HG03175 (cell line): ENCODE results near the gene JPH3.
"Not testable (repeated sequence)": the region's sequence is repeated elsewhere in the genome, so short reads cannot be mapped to it uniquely, and the experiment has no call there.

Experiments
- ATAC-seq: cut with Tn5 transposase; IDR thresholded peaks from one replicate; pipeline ENCODE4 v1.9.1; 2021; ENCODE audit warnings: mild to moderate bottlenecking, moderate library complexity; ENCODE audit not compliant: unreplicated experiment

The JPH3 gene

GRCh38 chr16:87677830-87678229 lies 75.5 kb downstream of the JPH3 start:
- no peak for ATAC-seq

GRCh38 chr16:87678618-87679017 lies 76.3 kb downstream of the JPH3 start:
- ATAC-seq, result no peak

GRCh38 chr16:87679593-87680271 lies 77.4 kb downstream of the JPH3 start:
- ATAC-seq, result no peak

- ATAC-seq, result no peak
Observed at GRCh38 chr16:87680272-87680644, 78.0 kb downstream of the JPH3 start.

GRCh38 chr16:87681051-87681602 lies 78.8 kb downstream of the JPH3 start:
- ATAC-seq, result not testable (repeated sequence)

- no peak for ATAC-seq
Observed at GRCh38 chr16:87681981-87682570, 79.8 kb downstream of the JPH3 start.

- ATAC-seq, result no peak
Observed at GRCh38 chr16:87682852-87683399, 80.6 kb downstream of the JPH3 start.

- no peak for ATAC-seq
Observed at GRCh38 chr16:87684106-87684677, 81.9 kb downstream of the JPH3 start.

- ATAC-seq, result no peak
Observed at GRCh38 chr16:87684711-87685404, 82.5 kb downstream of the JPH3 start.

- ATAC-seq, result no peak
Observed at GRCh38 chr16:87685405-87685755, 83.1 kb downstream of the JPH3 start.

GRCh38 chr16:87685766-87686165 lies 83.5 kb downstream of the JPH3 start:
- ATAC-seq, result no peak

GRCh38 chr16:87686697-87687096 lies 84.4 kb downstream of the JPH3 start:
- no peak for ATAC-seq

- ATAC-seq, result no peak
Observed at GRCh38 chr16:87687126-87687910, 85.0 kb downstream of the JPH3 start.

GRCh38 chr16:87687998-87688529 lies 85.8 kb downstream of the JPH3 start:
- ATAC-seq, result no peak

GRCh38 chr16:87688876-87689815 lies 86.8 kb downstream of the JPH3 start:
- no peak for ATAC-seq

GRCh38 chr16:87689956-87690465 lies 87.7 kb downstream of the JPH3 start:
- ATAC-seq, result no peak

- no peak for ATAC-seq
Observed at GRCh38 chr16:87690911-87691685, 88.8 kb downstream of the JPH3 start.

GRCh38 chr16:87691686-87692079 lies 89.4 kb downstream of the JPH3 start:
- ATAC-seq, result no peak
